Endothelial cell of hepatic sinusoid (primary cell): ENCODE results near the gene MTMR1.

Experiments
- in situ Hi-C: cut with HindIII; loops from 2 replicates; pipeline ENCODE4 v1.10.0; 2017; ENCODE audit warnings: low sequenced_read_pairs

The MTMR1 gene

DNA sequence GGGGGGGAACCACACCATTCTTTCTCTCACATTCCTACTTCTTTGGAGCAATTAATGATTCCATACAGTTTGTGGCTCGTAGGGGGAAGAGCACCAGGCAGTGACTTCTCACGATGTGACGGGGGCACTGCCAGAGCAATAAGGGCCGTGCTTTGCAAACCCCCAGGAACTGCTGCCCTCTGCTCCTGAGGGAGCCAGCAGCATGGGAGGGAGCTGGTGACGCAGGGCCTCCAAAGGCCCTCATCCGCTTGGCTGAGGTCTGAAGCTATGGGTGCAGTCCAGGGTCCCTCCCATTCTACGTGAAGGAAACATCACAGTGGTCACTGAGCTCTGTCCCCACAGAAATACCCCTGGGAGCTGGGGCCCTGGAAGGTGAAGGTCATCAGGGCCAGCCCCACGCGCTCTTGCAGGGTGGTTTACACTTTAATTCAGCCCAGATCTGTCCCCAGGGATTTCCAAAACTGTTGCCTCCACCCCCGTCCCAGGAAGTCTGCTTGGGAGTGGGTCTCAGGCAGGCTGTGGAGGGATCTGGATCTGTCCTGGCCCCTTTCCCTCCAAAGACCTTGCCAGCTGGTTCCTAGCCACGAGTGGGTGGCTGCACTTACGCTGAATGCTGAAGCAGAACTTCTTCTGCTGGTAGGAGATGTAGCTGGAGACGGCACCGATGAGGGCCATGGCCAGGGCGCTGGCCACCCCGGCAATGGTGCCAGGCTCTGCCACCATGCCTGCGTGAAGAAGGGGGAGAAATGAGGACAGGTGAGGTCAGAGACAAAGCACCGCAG is 82.6 kb downstream of the MTMR1 start:
- in situ Hi-C loops = no loop called here

DNA sequence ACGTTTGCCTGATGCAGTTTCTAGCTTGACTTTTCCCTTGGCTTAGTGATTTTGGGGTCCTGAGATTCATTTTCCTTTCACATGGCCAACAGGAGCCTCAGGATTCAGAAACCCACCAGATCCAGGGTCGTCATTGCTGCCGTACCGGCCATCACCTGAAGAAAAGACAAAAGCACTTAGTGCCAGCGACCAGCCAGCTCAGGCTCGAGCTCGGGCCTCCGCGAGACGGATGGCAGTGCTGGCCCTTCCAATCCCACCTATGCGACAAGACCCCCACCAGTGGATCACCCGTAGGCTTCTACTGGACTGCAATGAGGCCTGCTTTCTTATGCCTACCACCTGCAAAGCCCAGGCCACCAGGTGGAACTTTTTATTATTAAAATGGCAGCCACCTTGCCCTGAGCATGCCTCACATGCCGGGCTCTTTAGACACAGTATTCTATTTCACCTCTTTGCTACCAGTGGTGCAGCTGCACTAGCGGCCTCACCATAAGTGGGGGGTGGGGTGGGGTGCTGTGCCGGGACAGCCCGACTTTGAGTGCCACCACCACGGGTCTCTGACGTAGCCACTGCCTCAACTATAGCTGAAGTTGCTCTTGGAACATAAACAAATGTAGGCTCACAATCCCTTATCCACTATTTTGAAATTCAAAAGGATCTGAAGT is 84.3 kb downstream of the MTMR1 start:
- in situ Hi-C loops = no loop called here

DNA sequence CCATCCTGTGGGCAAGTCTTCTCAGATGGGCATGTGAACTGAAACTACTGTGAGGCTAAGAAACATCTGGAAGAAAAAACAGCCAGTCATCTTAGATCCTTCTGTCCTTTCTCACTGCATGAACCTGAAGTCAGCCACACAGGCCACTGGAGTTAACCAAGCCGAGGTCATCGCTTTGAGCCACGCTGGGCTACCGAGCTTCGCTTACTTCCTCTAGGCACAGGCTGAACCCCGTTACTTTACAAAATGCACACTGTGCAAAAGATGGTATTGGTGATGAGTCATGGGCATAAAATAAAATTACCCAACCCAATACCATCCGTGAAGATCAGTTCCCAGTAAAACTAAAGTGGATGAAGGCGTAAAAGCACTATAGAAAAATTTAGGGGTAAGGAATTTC is 86.2 kb downstream of the MTMR1 start:
- in situ Hi-C loops = no loop called here

DNA sequence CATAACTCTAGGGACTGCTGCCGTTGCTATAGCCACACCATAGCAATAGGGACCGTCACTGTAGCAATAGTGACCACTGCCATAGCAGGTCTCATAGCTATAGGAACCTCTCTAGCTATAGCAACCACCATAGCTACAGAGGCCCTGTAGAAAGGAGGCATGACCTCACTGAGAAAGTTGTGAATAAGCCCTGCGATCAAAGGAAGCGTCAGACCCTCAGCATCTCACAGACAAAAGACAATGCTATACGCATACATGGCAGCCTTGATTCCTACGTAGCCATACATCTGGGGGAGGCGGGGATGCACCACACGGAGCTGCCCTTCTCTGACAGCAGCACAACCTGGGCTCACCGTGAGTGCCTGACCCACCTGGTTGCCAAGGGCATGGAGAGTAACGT is 88.5 kb downstream of the MTMR1 start:
- in situ Hi-C loops = no loop called here

DNA sequence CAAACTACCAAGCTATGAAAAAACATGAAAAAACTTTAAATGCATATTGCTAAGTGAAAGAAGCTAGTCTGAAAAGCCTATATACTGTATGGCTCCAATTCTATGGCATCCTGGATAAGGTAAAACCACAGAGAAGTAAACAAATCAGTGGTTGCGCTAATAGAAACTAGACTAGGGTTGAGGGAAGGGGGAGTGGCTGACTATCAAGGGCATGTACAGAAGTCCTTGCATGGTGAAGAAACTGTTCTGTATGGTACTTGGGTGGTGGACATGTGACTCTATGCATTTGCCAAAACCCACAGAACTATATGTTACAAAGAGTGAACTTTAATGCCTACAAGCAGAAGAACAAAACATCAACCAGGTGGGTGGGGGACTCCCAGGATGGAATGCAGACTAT is 96.8 kb downstream of the MTMR1 start:
- in situ Hi-C loops = no loop called here

DNA sequence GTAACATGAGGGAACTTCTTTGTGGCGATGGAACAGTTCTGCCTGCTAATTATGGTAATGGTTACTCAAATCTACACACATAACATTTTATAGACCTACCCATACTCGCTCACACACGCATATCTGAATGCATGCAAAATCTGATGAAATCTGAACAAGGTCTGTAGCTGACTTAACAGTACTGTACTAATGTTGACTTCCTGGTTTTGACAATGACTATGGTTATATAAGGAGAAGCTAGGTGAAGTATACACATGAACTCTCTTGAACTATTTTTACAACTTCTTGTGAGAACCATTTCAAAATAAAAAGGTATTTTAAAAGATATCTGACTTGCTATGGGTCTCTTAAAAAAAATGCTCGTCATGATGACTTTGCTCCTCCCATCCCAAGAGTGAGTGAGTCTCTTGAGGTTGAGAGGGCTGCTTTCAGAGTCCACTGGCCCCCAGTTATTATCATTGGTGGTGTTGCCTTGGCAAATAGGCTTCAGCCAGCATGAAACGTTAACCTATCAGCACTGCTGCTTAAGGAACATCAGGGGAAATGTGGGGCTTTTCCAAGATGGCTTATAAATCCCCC is 99.8 kb downstream of the MTMR1 start:
- in situ Hi-C loops = no loop called here

DNA sequence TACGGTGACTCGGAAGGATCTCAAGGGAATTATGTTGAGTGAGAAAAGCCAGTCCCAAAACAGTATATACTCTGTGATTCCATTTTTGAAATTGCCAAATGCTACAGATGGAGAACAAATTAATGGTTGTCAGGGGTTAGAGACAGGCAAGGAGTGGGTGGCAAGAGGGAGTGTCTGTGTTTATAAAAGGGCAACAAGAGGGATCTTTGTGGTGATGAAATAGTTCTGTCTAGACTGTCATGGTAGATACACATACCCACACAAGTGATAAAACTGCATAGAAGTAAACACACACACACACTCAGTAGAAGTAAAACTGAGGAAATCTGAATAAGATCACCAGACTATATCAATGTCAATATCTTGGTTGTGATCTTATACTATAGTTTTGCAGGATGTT is 112.5 kb downstream of the MTMR1 start:
- in situ Hi-C loops = no loop called here

DNA sequence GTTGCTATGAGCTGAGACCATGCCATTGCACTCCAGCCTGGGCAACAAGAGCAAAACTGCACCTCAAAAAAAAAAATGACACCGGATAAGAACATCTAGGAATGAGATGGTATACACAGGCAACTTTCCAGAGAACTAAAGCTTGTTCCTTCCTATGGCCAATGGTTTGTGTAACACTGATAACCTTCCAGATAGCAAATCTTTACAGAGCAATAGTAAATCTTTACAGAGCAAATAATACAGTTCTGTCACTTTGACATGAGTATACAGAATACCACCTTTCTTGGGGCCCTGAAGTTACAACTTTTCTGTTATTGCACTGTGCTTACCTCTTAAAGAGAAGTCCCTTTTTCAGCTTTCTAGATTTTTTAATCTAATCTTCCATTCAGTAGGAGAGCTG is 113.6 kb downstream of the MTMR1 start:
- in situ Hi-C loops = no loop called here

DNA sequence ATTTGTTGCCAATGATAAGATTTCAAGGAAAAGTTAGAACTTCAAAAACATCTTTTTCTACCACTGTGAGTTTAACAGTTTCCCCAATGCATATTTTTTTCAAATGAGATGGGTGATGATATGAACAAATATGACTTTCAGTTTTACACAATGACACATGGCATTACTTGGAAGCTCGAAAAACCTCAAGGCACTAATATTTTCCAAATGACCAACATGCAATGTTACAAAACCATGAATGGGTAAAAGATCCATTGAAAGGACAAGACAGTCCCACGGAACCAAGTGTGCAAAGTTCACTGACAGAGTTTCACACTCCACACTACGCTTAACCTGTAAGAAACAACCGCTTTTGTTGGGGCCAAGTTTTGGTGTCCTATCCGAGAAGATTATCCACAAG is 120.7 kb downstream of the MTMR1 start:
- in situ Hi-C loops = no loop called here
